Measurements from ENCODE around the gene ZBTB40.

ZBTB40 gene

GRCh38 chr1:22575532-22576149 is 124.0 kb downstream of the ZBTB40 start:
- TF ChIP-seq CTCF (conservative IDR thresholded peaks at IDR 0.05; ENCODE audit: control insufficient read depth, insufficient read depth, low read depth, low read length): no peak
- no peak for DNase-seq (ENCODE audit: low read depth)

GRCh38 chr1:22576150-22576544 is 124.5 kb downstream of the ZBTB40 start:
- no peak for DNase-seq (ENCODE audit: low read depth)
- no peak overlapping the region for H3K4me3 ChIP-seq (ENCODE audit: control insufficient read depth, low read depth, low read length)
- TF ChIP-seq CTCF (conservative IDR thresholded peaks at IDR 0.05; ENCODE audit: control insufficient read depth, insufficient read depth, low read depth, low read length): no peak

More at GRCh38 chr1:22575532-22576149, 124.0 kb downstream of the ZBTB40 start:
- H3K4me3 ChIP-seq (ENCODE audit: control insufficient read depth, low read depth, low read length): no peak overlapping the region

GRCh38 chr1:22576617-22577016 is 125.0 kb downstream of the ZBTB40 start:
- no peak for TF ChIP-seq CTCF (conservative IDR thresholded peaks at IDR 0.05; ENCODE audit: control insufficient read depth, insufficient read depth, low read depth, low read length)
- H3K4me3 ChIP-seq (ENCODE audit: control insufficient read depth, low read depth, low read length): no peak overlapping the region
- no peak for DNase-seq (ENCODE audit: low read depth)

DNA sequence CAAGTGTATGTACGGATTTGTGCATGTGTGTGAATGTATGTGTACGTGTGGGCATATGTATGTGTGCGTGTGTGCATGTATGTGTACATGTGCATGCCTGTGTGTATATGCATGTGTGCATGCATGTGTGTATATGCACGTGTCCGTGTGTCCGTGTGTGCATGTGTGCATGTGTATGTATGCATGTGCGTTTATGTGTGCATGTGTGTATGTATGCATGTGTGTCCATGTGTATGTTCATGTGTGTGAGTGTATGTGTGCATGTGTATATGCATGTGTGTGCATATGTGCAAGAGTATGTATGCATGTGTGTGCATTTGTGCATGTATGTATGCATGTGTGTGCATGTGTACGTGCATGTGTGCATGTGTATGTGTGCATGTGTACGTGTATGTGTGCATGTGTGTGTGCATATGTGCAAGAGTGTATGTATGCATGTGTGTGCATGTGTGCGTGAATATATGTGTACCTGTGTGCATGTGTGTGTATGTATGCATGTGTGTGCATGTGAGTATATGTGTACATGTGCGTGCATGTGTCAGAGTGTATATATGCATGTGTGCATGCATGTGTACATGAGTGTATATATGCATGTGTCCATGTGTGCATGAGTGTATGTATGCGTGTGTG is 127.2 kb downstream of the ZBTB40 start:
- no peak overlapping the region for H3K4me3 ChIP-seq (ENCODE audit: control insufficient read depth, low read depth, low read length)
- TF ChIP-seq CTCF (conservative IDR thresholded peaks at IDR 0.05; ENCODE audit: control insufficient read depth, insufficient read depth, low read depth, low read length): no peak
- no peak for DNase-seq (ENCODE audit: low read depth)

GRCh38 chr1:22579541-22580155 is 128.0 kb downstream of the ZBTB40 start:
- DNase-seq (ENCODE audit: low read depth): no peak
- no peak for TF ChIP-seq CTCF (conservative IDR thresholded peaks at IDR 0.05; ENCODE audit: control insufficient read depth, insufficient read depth, low read depth, low read length)
- H3K4me3 ChIP-seq (ENCODE audit: control insufficient read depth, low read depth, low read length): no peak overlapping the region
